Activated CD4-positive, alpha-beta T cell treated with anti-CD3 and anti-CD28 coated beads for 1 hour (primary cell): ENCODE measurements around the gene PRPSAP1.
"Not testable (repeated sequence)": the region's sequence is repeated elsewhere in the genome, so short reads cannot be mapped to it uniquely, and the experiment has no call there.

ENCODE experiments used
- DNase-seq: peaks from one replicate; pipeline ENCODE4 v3.0.0-alpha.2; 2020

PRPSAP1 gene

GRCh38 chr17:76382803-76383545 is 29.3 kb upstream of the PRPSAP1 start:
- peak; percentile 36 for DNase-seq

GRCh38 chr17:76382351-76382802 is 28.7 kb upstream of the PRPSAP1 start:
- no peak for DNase-seq

GRCh38 chr17:76381633-76382350 is 28.1 kb upstream of the PRPSAP1 start:
- no peak for DNase-seq

GRCh38 chr17:76379646-76380376 is 26.1 kb upstream of the PRPSAP1 start:
- no peak for DNase-seq

- no peak for DNase-seq
Observed at GRCh38 chr17:76379275-76379641, 25.5 kb upstream of the PRPSAP1 start.

GRCh38 chr17:76378548-76379274 is 25.0 kb upstream of the PRPSAP1 start:
- DNase-seq = no peak

GRCh38 chr17:76376318-76377133 is 22.8 kb upstream of the PRPSAP1 start:
- no peak for DNase-seq

GRCh38 chr17:76371656-76372628 is 18.2 kb upstream of the PRPSAP1 start:
- DNase-seq = no peak

- DNase-seq = no peak
Observed at GRCh38 chr17:76370261-76370993, 16.7 kb upstream of the PRPSAP1 start.

GRCh38 chr17:76369804-76370203 is 16.1 kb upstream of the PRPSAP1 start:
- DNase-seq = no peak

GRCh38 chr17:76369379-76369778 is 15.7 kb upstream of the PRPSAP1 start:
- DNase-seq = no peak

- no peak for DNase-seq
Observed at GRCh38 chr17:76368545-76368944, 14.8 kb upstream of the PRPSAP1 start.

GRCh38 chr17:76367642-76368041 is 13.9 kb upstream of the PRPSAP1 start:
- no peak for DNase-seq

GRCh38 chr17:76366247-76366646 is 12.5 kb upstream of the PRPSAP1 start:
- DNase-seq = no peak

- no peak for DNase-seq
Observed at GRCh38 chr17:76365256-76365903, 11.7 kb upstream of the PRPSAP1 start.

- DNase-seq = no peak
Observed at GRCh38 chr17:76363107-76363842, 9.6 kb upstream of the PRPSAP1 start.

- DNase-seq = no peak
Observed at GRCh38 chr17:76360461-76360860, 6.7 kb upstream of the PRPSAP1 start.

GRCh38 chr17:76359776-76360175 is 6.1 kb upstream of the PRPSAP1 start:
- not testable (repeated sequence) for DNase-seq

GRCh38 chr17:76359375-76359774 is 5.7 kb upstream of the PRPSAP1 start:
- no peak for DNase-seq
